NCI-H82 treated with DMSO at 0.1 percent for 48 hours (cell line): Measurements from ENCODE around the gene ATAD3A.

ENCODE experiments used
- DNase-seq: peaks from one replicate; lab custom pipeline; 2025; ENCODE audit not compliant: unreplicated experiment; lab: John Stamatoyannopoulos, UW

ATAD3A gene

GRCh38 chr1:1538334-1538733, 26.4 kb downstream of the ATAD3A start:
- no peak for DNase-seq

GRCh38 chr1:1538989-1539309, 27.0 kb downstream of the ATAD3A start:
- no peak for DNase-seq

- DNase-seq = no peak
Observed at GRCh38 chr1:1539310-1540089, 27.5 kb downstream of the ATAD3A start.

GRCh38 chr1:1540090-1540817, 28.3 kb downstream of the ATAD3A start, which contains the start of gene TMEM240:
TMEM240 (minus strand) TSS chr1:1540624; CDS start chr1:1540346, 278 bp downstream.
- no peak for DNase-seq

GRCh38 chr1:1540818-1541628, 29.1 kb downstream of the ATAD3A start:
- no peak for DNase-seq

GRCh38 chr1:1541956-1542765, 30.2 kb downstream of the ATAD3A start:
- no peak for DNase-seq

GRCh38 chr1:1542766-1543705, 31.1 kb downstream of the ATAD3A start:
- DNase-seq = no peak

- DNase-seq = no peak
Observed at GRCh38 chr1:1543706-1544099, 31.7 kb downstream of the ATAD3A start.

GRCh38 chr1:1544544-1544943, 32.6 kb downstream of the ATAD3A start:
- DNase-seq = no peak

GRCh38 chr1:1545946-1546737, 34.2 kb downstream of the ATAD3A start:
- no peak for DNase-seq

- no peak for DNase-seq
Observed at GRCh38 chr1:1547011-1547410, 35.0 kb downstream of the ATAD3A start.

GRCh38 chr1:1547476-1547875, 35.5 kb downstream of the ATAD3A start:
- no peak for DNase-seq

- no peak for DNase-seq
Observed at GRCh38 chr1:1548591-1548990, 36.6 kb downstream of the ATAD3A start.

- no peak for DNase-seq
Observed at GRCh38 chr1:1550087-1550486, 38.1 kb downstream of the ATAD3A start.

- no peak for DNase-seq
Observed at GRCh38 chr1:1550591-1551432, 38.9 kb downstream of the ATAD3A start.

GRCh38 chr1:1551524-1552262, 39.7 kb downstream of the ATAD3A start:
- no peak for DNase-seq

GRCh38 chr1:1552263-1552639, 40.3 kb downstream of the ATAD3A start:
- no peak for DNase-seq
